Pancreas (tissue), 10 donors: ENCODE results near the gene GIMD1. TPM values are rescaled to one million over a fixed set of nuclear protein-coding genes. Genes with fewer than 3 reads are reported as not detected.
A peak's percentile ranks its signal among the peaks of the same experiment; 100 is the strongest.

Experiments used
- ATAC-seq, 4 donors: fragments of 200-7000 bp; cut with Tn5 transposase; one replicate each; pipeline versions ENCODE4 v1.8.0 to v1.9.1; 2020; ENCODE audit warnings: mild to moderate bottlenecking in 4 of 4, moderate library complexity in 4 of 4
- DNase-seq, 6 donors: peaks; one replicate each; pipeline ENCODE4 v3.0.0-alpha.2; 2020
- FAIRE-seq: peaks from 2 replicates; lab custom pipeline; 2012; peaks lifted over from hg19 to GRCh38; lab: Jason Lieb, UNC
- H3K27ac ChIP-seq, 4 donors: fragments of 200-600 bp; sonication (generic); 1 replicate in 3 of 4; 2 replicates in 1 of 4; pipeline versions ENCODE4 v1.5.0 to v1.8.0; 2020
- H3K27me3 ChIP-seq, 4 donors: fragments of 200-600 bp; one replicate each; pipeline ENCODE4 v1.8.0; 2021
- H3K36me3 ChIP-seq, 3 donors: fragments of 200-600 bp; sonication (generic) in 1 of 3; one replicate each; pipeline versions ENCODE4 v1.5.0 to v1.8.0; 2020 to 2021
- H3K4me1 ChIP-seq, 3 donors: fragments of 200-600 bp; one replicate each; pipeline ENCODE4 v1.8.0; 2021
- H3K4me3 ChIP-seq, 4 donors: fragments of 200-600 bp; sonication (generic) in 2 of 4; one replicate each; pipeline versions ENCODE4 v1.5.0 to v1.8.0; 2020 to 2021
- H3K9me3 ChIP-seq, 4 donors: fragments of 200-600 bp; one replicate each; pipeline ENCODE4 v1.8.0; 2021
- CTCF ChIP-seq, 4 donors: fragments of 200-600 bp; sonication (generic) in 3 of 4; IDR thresholded peaks; one replicate each; pipeline versions ENCODE4 v1.5.0 to v1.8.0; 2021; ENCODE audit warnings: antibody characterized with exemption in 4 of 4
- WGBS, 2 donors: extraction: QIAGEN DNeasy Blood & Tissue Kit; methylation state at CpG; one replicate each; pipeline ENCODE4 v1.1.7; 2013; 5-methylcytosine and 5-hydroxymethylcytosine counted together
- intact Hi-C, 3 donors: fragments of 100-400 bp; cut with DNase I; formaldehyde crosslinking; loops; one replicate each; pipeline versions ENCODE4 v1.11.1 to v1.14.2; 2022
- polyA plus RNA-seq, 2 donors: library from polyadenylated mRNA; stranded (reverse); fragments of 200-250 nt; gene quantifications; one replicate each; pipeline ENCODE4 v1.2.3, GENCODE V29; 2013
- total RNA-seq, 6 donors: library from RNA; stranded (reverse); fragmentation: NEBNext Ultra II Directional in 4 of 6; extraction: Animal tissue kit (Norgen Biotek cat#: 25700) in 4 of 6; gene quantifications; one replicate each; pipeline versions ENCODE4 v1.2.1 to v1.2.4, GENCODE V29; 2021 to 2023
- donor health status: healthy with polysubstance abuse.
- donor health status: DM: no; HTN: no; CAD: no; lungs with moderate emphysema.
- donor health status: DM: no; HTN: no; CAD: no.
- donor health status: control.
- donor health status: control.
- donor health status: Bipolar disorder and iron deficiency.
- donor health status: DM: yes; HTN: yes; CAD: no.
- donor health status: DM: no; HTN: no; CAD: no.
- donor health status: DM: no; HTN: no; CAD: no.
- donor health status: DM: yes; HTN: yes; CAD: no.

Gene GIMD1
- total and polyA plus RNA-seq, 8 donors, result not detected

GRCh38 chr4:106353786-106354185, 14.8 kb downstream of the GIMD1 start:
- Histone ChIP-seq H3K4me1 (no peaks in the 10 kb centered on the region), H3K27me3 (no peaks in the 10 kb centered on the region), H3K36me3 (no peaks in the 10 kb centered on the region), H3K9me3 (no peaks in the 10 kb centered on the region), H3K4me3 (no peak overlapping the region), H3K27ac (no peak overlapping the region)
- intact Hi-C loops, result no loop called here
- 93 to 100% methylated on average over 1 of the region's 1 CpG for WGBS, 2 donors
- FAIRE-seq, result no peak
- TF ChIP-seq CTCF (IDR thresholded peaks at IDR 0.05), result no peak
- no peak for DNase-seq
- ATAC-seq, result no peak

- H3K27me3 ChIP-seq, result no peaks in the 10 kb centered on the region
- FAIRE-seq (no peak), ATAC-seq (no peak), DNase-seq (no peak)
- H3K36me3 ChIP-seq, result no peaks in the 10 kb centered on the region
- H3K4me3 ChIP-seq, result no peak overlapping the region
- no peak for TF ChIP-seq CTCF (IDR thresholded peaks at IDR 0.05)
- H3K27ac ChIP-seq, result no peak overlapping the region
- H3K4me1 ChIP-seq, result no peaks in the 10 kb centered on the region
- no peaks in the 10 kb centered on the region for H3K9me3 ChIP-seq
- intact Hi-C loops, result no loop called here
Measured at GRCh38 chr4:106351016-106351415, 17.6 kb downstream of the GIMD1 start.

DNA sequence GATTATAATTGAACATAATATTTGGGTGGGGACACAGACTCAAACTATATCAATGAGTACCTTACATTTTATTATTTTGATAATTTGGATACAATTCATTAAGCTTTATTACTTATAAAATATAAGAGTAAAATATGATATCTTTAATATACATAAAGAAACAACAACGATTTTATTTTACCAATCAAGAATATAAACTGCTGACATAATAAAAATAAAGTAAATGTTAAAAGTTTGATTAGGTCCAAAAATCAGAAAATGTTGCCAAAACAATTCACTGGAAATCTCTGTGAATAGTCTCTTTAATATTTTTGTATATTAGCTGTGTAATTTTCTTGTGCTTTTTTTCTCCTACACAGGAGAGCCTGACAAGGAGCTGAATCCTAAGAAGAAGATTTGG, 21.4 kb downstream of the GIMD1 start:
- 83 to 84% methylated on average over 1 of the region's 1 CpG for WGBS, 2 donors
- ATAC-seq (no peak), FAIRE-seq (peak; percentile 86), DNase-seq (no peak)
- H3K27ac ChIP-seq, result no peak overlapping the region
- no peak for TF ChIP-seq CTCF (IDR thresholded peaks at IDR 0.05)
- H3K9me3 ChIP-seq, result no peaks in the 10 kb centered on the region
- H3K27me3 ChIP-seq, result no peaks in the 10 kb centered on the region
- no peak overlapping the region for H3K4me3 ChIP-seq
- intact Hi-C loops, result no loop called here
- no peaks in the 10 kb centered on the region for H3K36me3 ChIP-seq
- peaks cover 0 to 3% (median 0%) of the 10 kb centered on the region in 3 donors for H3K4me1 ChIP-seq

DNA sequence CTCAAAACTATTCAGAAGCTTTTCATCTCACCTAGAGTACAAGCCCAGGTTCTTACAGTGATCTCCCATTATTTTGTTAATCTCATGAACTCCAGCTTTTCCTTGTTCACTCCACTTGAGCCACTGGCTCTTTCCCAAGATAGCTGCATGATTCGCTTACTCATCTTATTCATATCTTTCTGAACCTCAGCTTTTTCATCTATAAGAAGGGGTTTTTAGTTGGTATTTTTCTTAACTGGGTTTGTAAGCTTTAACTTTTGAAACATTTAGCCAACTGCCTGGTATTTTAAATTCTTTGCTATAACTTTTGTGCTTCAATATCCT, 24.0 kb downstream of the GIMD1 start:
- Histone ChIP-seq H3K27ac (no peak overlapping the region), H3K27me3 (no peaks in the 10 kb centered on the region), H3K36me3 (no peaks in the 10 kb centered on the region), H3K4me1 (peaks cover 0 to 3% (median 0%) of the 10 kb centered on the region in 3 donors), H3K4me3 (no peak overlapping the region), H3K9me3 (no peaks in the 10 kb centered on the region)
- no peak for FAIRE-seq
- intact Hi-C loops, result no loop called here
- TF ChIP-seq CTCF (IDR thresholded peaks at IDR 0.05), result no peak
- ATAC-seq, result no peak
- 85 to 88% methylated on average over 1 of the region's 1 CpG for WGBS, 2 donors
- no peak for DNase-seq

- WGBS, 2 donors, result 86 to 92% methylated on average over 2 of the region's 2 CpGs
- H3K9me3 ChIP-seq, result no peaks in the 10 kb centered on the region
- no peak overlapping the region for H3K4me3 ChIP-seq
- intact Hi-C loops, result no loop called here
- peaks cover 0 to 3% (median 0%) of the 10 kb centered on the region in 3 donors for H3K4me1 ChIP-seq
- DNase-seq (no peak), FAIRE-seq (no peak), ATAC-seq (no peak)
- no peaks in the 10 kb centered on the region for H3K27me3 ChIP-seq
- H3K27ac ChIP-seq, result no peak overlapping the region
- H3K36me3 ChIP-seq, result no peaks in the 10 kb centered on the region
- TF ChIP-seq CTCF (IDR thresholded peaks at IDR 0.05), result no peak
Measured at GRCh38 chr4:106343865-106344646, 24.5 kb downstream of the GIMD1 start.
